OCI-LY3 (cell line): ENCODE results near the gene ASAP2.

Experiments used
- H2AFZ ChIP-seq: fragments of 200-600, 300-600 bp; shearing (Covaris generic); 2 replicates; pipeline ENCODE4 v1.6.0; 2014; ENCODE audit warnings: antibody characterized with exemption, low read depth, low read length
- H3K27ac ChIP-seq: fragments of 200-600, 300-600 bp; sonication (generic); 2 replicates; pipeline ENCODE4 v1.5.1; 2014; ENCODE audit warnings: mild to moderate bottlenecking, low read length, moderate library complexity, mixed read lengths
- H3K27me3 ChIP-seq: fragments of 200-600, 300-600 bp; sonication (generic); 2 replicates; pipeline ENCODE4 v1.6.1; 2014; ENCODE audit warnings: low read depth, low read length, mixed read lengths
- H3K36me3 ChIP-seq: fragments of 200-600, 300-600 bp; sonication (generic); replicated peaks from 2 replicates; pipeline ENCODE3; 2014; ENCODE audit warnings: low read depth, low read length, mixed read lengths
- H3K4me1 ChIP-seq: fragments of 300-600, 200-600 bp; sonication (generic); 2 replicates; pipeline ENCODE4 v1.6.1; 2014; ENCODE audit warnings: low read length, mixed read lengths
- H3K4me2 ChIP-seq: fragments of 200-600, 300-600 bp; sonication (generic); 2 replicates; pipeline ENCODE4 v1.6.1; 2014; ENCODE audit warnings: low read length, mixed read lengths
- H3K4me3 ChIP-seq: fragments of 300-600, 200-600 bp; sonication (generic); 2 replicates; pipeline ENCODE4 v1.5.1; 2014; ENCODE audit warnings: antibody characterized with exemption, mild to moderate bottlenecking, low read length, moderate library complexity
- H3K79me2 ChIP-seq: fragments of 300-600, 200-600 bp; shearing (Covaris generic); 2 replicates; pipeline ENCODE4 v1.6.1; 2014; ENCODE audit warnings: mild to moderate bottlenecking, low read length, mixed read lengths
- H3K9ac ChIP-seq: fragments of 300-600, 200-600 bp; shearing (Covaris generic); 2 replicates; pipeline ENCODE4 v1.6.0; 2014; ENCODE audit warnings: mild to moderate bottlenecking, low read length, moderate library complexity
- H3K9me3 ChIP-seq: fragments of 200-600, 300-600 bp; shearing (Covaris generic); 2 replicates; pipeline ENCODE4 v1.6.1; 2014; ENCODE audit warnings: low read length, mixed read lengths; ENCODE audit not compliant: insufficient read depth
- H4K20me1 ChIP-seq: fragments of 200-600, 300-600 bp; sonication (generic); 2 replicates; pipeline ENCODE4 v1.6.1; 2016; ENCODE audit warnings: low read length, mixed read lengths; ENCODE audit not compliant: insufficient read depth
- EZH2phosphoT487 ChIP-seq: fragments of 200-600 bp; shearing (Covaris generic); IDR thresholded peaks from 2 replicates; pipeline ENCODE4 v1.6.1; 2018; ENCODE audit warnings: antibody characterized with exemption, mixed run types, low read depth
- TF ChIP-seq, protein P1 (sequence below): fragments of 200-600, 300-600 bp; sonication (generic); IDR thresholded peaks from 2 replicates; pipeline ENCODE4 v1.5.1; 2014; ENCODE audit warnings: antibody characterized with exemption, low read length, low read depth

ASAP2 gene

DNA sequence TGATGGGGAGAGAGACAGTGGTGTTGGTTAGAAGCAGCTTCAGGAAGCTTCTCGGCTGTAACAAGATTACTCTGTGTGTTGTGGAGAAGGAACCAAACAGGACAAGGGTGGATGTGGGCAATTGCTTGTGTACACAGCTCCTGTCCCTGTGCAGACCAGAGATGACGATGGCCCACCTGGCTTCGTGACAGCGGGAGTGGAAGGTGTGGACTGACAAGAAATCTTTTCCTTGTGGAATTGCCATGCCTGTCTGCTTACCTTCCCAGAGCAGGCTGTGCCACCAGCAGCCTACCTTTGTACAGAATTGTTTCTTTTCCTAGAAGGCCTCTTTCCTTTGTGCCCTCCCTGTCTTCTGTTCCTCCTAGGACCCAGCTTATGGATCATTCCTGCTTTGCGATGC, 122.9 kb downstream of the ASAP2 start:
- Histone ChIP-seq H3K36me3 (no peaks in the 10 kb centered on the region), H3K4me1 (no peaks in the 10 kb centered on the region), H3K9me3 (no peaks in the 10 kb centered on the region), H3K27me3 (peaks cover 23% of the 10 kb centered on the region), H2AFZ (no peak overlapping the region), H4K20me1 (no peaks in the 10 kb centered on the region), H3K79me2 (no peaks in the 10 kb centered on the region), H3K4me2 (no peak overlapping the region), H3K27ac (no peak overlapping the region), H3K4me3 (no peak overlapping the region), H3K9ac (no peak overlapping the region)
- no peak for TF ChIP-seq EZH2phosphoT487

DNA sequence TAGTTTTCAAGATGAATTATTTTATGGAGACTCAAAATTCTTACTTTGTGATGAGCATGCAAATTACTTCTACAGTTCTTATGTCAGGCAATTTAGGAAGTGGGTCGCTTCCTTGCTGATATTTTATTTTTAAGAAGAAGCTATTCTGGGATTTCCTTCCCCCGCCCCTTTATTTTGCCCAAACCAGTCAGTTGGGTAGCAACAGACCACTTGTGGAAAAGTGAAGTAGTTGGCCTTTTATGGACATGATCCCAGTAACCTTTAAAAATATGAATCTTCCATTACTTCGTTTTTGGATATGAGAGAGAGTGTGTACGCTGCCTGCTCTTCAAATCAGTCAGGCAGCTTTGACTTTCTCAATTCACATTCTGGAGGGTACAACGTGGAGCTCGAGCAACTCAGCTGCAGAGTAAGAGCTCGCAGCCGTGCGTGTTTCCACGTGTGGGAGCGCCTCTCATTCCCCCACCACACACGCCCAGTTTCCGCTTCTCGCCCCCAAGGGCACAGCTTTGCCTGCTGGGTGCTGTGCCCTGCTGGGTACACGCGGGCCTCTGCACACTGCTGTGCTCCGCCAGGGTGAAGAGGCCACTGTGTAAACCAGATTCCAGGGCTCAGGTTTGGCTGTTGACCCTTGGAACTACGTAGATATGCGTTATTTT, 124.1 kb downstream of the ASAP2 start:
- Histone ChIP-seq H3K36me3 (no peaks in the 10 kb centered on the region), H3K27ac (no peak overlapping the region), H3K4me2 (no peak overlapping the region), H3K4me3 (no peak overlapping the region), H3K27me3 (peaks cover 15% of the 10 kb centered on the region), H3K9ac (no peak overlapping the region), H3K79me2 (no peaks in the 10 kb centered on the region), H3K4me1 (peaks cover 5% of the 10 kb centered on the region), H4K20me1 (no peaks in the 10 kb centered on the region), H3K9me3 (no peaks in the 10 kb centered on the region), H2AFZ (no peak overlapping the region)
- TF ChIP-seq, protein P1, sequence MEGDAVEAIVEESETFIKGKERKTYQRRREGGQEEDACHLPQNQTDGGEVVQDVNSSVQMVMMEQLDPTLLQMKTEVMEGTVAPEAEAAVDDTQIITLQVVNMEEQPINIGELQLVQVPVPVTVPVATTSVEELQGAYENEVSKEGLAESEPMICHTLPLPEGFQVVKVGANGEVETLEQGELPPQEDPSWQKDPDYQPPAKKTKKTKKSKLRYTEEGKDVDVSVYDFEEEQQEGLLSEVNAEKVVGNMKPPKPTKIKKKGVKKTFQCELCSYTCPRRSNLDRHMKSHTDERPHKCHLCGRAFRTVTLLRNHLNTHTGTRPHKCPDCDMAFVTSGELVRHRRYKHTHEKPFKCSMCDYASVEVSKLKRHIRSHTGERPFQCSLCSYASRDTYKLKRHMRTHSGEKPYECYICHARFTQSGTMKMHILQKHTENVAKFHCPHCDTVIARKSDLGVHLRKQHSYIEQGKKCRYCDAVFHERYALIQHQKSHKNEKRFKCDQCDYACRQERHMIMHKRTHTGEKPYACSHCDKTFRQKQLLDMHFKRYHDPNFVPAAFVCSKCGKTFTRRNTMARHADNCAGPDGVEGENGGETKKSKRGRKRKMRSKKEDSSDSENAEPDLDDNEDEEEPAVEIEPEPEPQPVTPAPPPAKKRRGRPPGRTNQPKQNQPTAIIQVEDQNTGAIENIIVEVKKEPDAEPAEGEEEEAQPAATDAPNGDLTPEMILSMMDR: no peak
- TF ChIP-seq EZH2phosphoT487: no peak

DNA sequence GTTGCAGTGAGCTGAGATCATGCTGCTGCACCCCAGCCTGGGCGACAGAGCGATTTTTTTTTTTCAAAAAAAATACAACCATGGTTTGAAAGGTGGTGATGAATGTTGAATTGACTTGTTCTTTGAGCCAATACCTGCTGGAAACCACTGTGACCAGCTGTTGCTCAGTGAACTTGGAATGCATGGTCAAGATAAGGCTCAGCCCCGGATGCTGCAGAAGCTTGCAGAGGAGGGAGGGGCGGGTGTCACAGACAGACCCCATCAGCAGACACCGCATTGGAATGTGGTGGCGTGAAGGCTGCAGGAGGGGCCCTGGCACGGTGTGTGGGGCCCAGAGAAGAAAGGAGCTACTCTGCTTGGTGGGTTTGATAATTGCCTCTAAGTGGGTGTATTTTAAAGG, 125.1 kb downstream of the ASAP2 start:
- no peak overlapping the region for H3K4me3 ChIP-seq
- no peak for TF ChIP-seq EZH2phosphoT487
- TF ChIP-seq, protein P1: no peak
- H3K9me3 ChIP-seq: no peaks in the 10 kb centered on the region
- no peaks in the 10 kb centered on the region for H4K20me1 ChIP-seq
- H2AFZ ChIP-seq: no peak overlapping the region
- peaks cover 13% of the 10 kb centered on the region for H3K4me1 ChIP-seq
- no peak overlapping the region for H3K27ac ChIP-seq
- peaks cover 13% of the 10 kb centered on the region for H3K27me3 ChIP-seq
- no peak overlapping the region for H3K4me2 ChIP-seq
- H3K36me3 ChIP-seq: no peaks in the 10 kb centered on the region
- no peak overlapping the region for H3K9ac ChIP-seq
- no peaks in the 10 kb centered on the region for H3K79me2 ChIP-seq

DNA sequence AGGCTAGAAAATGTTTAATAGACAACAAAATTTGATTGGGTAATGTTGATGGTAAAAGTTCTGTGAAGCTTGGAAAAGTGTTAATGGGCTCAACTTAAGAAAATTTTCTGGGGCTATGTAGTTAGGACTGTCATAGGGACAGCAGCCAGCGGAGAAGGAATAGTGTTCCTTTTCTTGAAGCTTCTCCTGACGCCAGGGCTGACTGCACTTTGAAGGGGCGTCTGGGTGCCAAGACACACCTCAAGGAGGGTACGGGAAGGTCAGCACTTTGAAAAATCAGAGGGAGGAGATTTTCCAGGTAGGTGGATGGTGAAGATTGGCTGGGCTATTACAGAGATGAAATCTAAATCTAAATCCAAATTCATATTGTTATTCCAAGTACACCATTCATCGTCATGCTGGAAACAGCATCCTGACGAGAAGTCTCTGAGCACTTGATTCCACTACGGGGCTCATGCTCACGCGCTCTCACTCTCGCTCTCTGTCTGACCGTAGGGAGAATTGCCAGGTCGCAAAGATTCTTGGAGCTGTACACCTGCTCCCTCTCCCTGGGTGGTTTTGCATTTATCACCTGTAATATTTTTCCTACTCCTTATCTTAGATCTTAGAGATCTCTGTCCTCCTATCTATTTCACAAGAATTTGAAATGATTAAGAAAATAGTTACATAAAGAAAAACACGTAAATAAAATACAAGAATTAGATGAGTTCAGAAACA, 125.7 kb downstream of the ASAP2 start:
- no peak overlapping the region for H3K9ac ChIP-seq
- H3K4me2 ChIP-seq: no peak overlapping the region
- no peaks in the 10 kb centered on the region for H3K79me2 ChIP-seq
- no peak overlapping the region for H3K4me3 ChIP-seq
- H3K27me3 ChIP-seq: peaks cover 13% of the 10 kb centered on the region
- TF ChIP-seq, protein P1: no peak
- TF ChIP-seq EZH2phosphoT487: no peak
- no peaks in the 10 kb centered on the region for H4K20me1 ChIP-seq
- no peaks in the 10 kb centered on the region for H3K36me3 ChIP-seq
- H3K4me1 ChIP-seq: peaks cover 13% of the 10 kb centered on the region
- H2AFZ ChIP-seq: no peak overlapping the region
- no peak overlapping the region for H3K27ac ChIP-seq
- H3K9me3 ChIP-seq: no peaks in the 10 kb centered on the region
